ENCODE measurements around the gene ABCF1.

- no peak for TF ChIP-seq SIRT6 (IDR thresholded peaks at IDR 0.05; ENCODE audit: low read depth, low read length)
- no peak for TF ChIP-seq ZBTB33 (CRISPR knock-in tag; IDR thresholded peaks at IDR 0.05)
- TF ChIP-seq CBX3 (IDR thresholded peaks at IDR 0.05; ENCODE audit: borderline replicate concordance in 1 of 2, low read length in 2 of 2) = no peak
- TF ChIP-seq ZNF133 (CRISPR knock-in tag; IDR thresholded peaks at IDR 0.05) = no peak
- no peak for TF ChIP-seq SMARCB1 (IDR thresholded peaks at IDR 0.05; ENCODE audit: insufficient read length, low read depth)
- TF ChIP-seq, protein P1, sequence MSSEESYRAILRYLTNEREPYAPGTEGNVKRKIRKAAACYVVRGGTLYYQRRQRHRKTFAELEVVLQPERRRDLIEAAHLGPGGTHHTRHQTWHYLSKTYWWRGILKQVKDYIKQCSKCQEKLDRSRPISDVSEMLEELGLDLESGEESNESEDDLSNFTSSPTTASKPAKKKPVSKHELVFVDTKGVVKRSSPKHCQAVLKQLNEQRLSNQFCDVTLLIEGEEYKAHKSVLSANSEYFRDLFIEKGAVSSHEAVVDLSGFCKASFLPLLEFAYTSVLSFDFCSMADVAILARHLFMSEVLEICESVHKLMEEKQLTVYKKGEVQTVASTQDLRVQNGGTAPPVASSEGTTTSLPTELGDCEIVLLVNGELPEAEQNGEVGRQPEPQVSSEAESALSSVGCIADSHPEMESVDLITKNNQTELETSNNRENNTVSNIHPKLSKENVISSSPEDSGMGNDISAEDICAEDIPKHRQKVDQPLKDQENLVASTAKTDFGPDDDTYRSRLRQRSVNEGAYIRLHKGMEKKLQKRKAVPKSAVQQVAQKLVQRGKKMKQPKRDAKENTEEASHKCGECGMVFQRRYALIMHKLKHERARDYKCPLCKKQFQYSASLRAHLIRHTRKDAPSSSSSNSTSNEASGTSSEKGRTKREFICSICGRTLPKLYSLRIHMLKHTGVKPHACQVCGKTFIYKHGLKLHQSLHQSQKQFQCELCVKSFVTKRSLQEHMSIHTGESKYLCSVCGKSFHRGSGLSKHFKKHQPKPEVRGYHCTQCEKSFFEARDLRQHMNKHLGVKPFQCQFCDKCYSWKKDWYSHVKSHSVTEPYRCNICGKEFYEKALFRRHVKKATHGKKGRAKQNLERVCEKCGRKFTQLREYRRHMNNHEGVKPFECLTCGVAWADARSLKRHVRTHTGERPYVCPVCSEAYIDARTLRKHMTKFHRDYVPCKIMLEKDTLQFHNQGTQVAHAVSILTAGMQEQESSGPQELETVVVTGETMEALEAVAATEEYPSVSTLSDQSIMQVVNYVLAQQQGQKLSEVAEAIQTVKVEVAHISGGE (CRISPR knock-in tag; IDR thresholded peaks at IDR 0.05) = no peak
- no peak for TF ChIP-seq MYC (IDR thresholded peaks at IDR 0.05; ENCODE audit: low read depth, low read length)
- TF ChIP-seq MYC (CRISPR knock-in tag; IDR thresholded peaks at IDR 0.05; ENCODE audit: borderline replicate concordance, low read depth) = no peak
- TF ChIP-seq ZKSCAN1 (IDR thresholded peaks at IDR 0.05; ENCODE audit: low read depth, low read length) = no peak
- TF ChIP-seq CTCF (IDR thresholded peaks at IDR 0.05 in 2 of 3, conservative IDR thresholded peaks at IDR 0.05 in 1 of 3; ENCODE audit: insufficient read depth in 2 of 3, low read depth in 1 of 3, low read length in 3 of 3) = no peak
Observed at GRCh38 chr6:30542915-30543314, 28.3 kb upstream of the ABCF1 start.

Measured in K562 (cell line).